ENCODE measurements around the gene THSD7A.
"Not testable (repeated sequence)": the region's sequence is repeated elsewhere in the genome, so short reads cannot be mapped to it uniquely, and the experiment has no call there.

GRCh38 chr7:11521964-11522499 is 310.0 kb downstream of the THSD7A start:
- TF ChIP-seq EP300 (IDR thresholded peaks at IDR 0.05; ENCODE audit: low read length); RFX5 (IDR thresholded peaks at IDR 0.05; ENCODE audit: low read depth, low read length); ZNF133 (CRISPR knock-in tag; IDR thresholded peaks at IDR 0.05); MYC (IDR thresholded peaks at IDR 0.05; ENCODE audit: low read depth, low read length); MYC (CRISPR knock-in tag; IDR thresholded peaks at IDR 0.05; ENCODE audit: borderline replicate concordance, low read depth); NFYB (IDR thresholded peaks at IDR 0.05; ENCODE audit: extremely low read depth, insufficient read length); ELF4 (CRISPR knock-in tag; IDR thresholded peaks at IDR 0.05); JUNB (CRISPR knock-in tag; conservative IDR thresholded peaks at IDR 0.05); ZNF586 (CRISPR knock-in tag; conservative IDR thresholded peaks at IDR 0.05); CHD4 (IDR thresholded peaks at IDR 0.05; ENCODE audit: insufficient read depth, insufficient replicate concordance, low read depth, low read length, poor library complexity, severe bottlenecking); POLR2AphosphoS2 (IDR thresholded peaks at IDR 0.05; ENCODE audit: low read length); ZBTB8A (IDR thresholded peaks at IDR 0.05; ENCODE audit: partially characterized antibody): not testable (repeated sequence)
- TF ChIP-seq, protein P1, sequence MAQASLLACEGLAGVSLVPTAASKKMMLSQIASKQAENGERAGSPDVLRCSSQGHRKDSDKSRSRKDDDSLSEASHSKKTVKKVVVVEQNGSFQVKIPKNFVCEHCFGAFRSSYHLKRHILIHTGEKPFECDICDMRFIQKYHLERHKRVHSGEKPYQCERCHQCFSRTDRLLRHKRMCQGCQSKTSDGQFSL (CRISPR knock-in tag; IDR thresholded peaks at IDR 0.05), result not testable (repeated sequence)
- TF ChIP-seq, protein P1 (tag; IDR thresholded peaks at IDR 0.05), result not testable (repeated sequence)
